Vagina (tissue), 2 donors: Measurements from ENCODE around the gene NAP1L2.

Experiments
- POLR2A ChIP-seq, 2 donors: fragments of 450-650 bp; IDR thresholded peaks; one replicate each; pipeline ENCODE4 v1.6.1; 2017; ENCODE audit warnings: antibody characterized with exemption in 2 of 2, mild to moderate bottlenecking in 2 of 2, moderate library complexity in 2 of 2
- POLR2AphosphoS5 ChIP-seq, 2 donors: sonication (generic); formaldehyde crosslinking; IDR thresholded peaks; one replicate each; pipeline ENCODE4 v1.9.0; 2017; ENCODE audit warnings: antibody characterized with exemption in 2 of 2, mild to moderate bottlenecking in 2 of 2, low read depth in 1 of 2; ENCODE audit not compliant: insufficient read depth in 1 of 2
- TF ChIP-seq, protein P1 (sequence below), 3 experiments: fragments of 450-650 bp in 2 of 3; fragments of 200-600 bp in 1 of 3; sonication (generic) in 1 of 3; IDR thresholded peaks; one replicate each; pipeline ENCODE4 v1.5.1; 2017 to 2019; ENCODE audit warnings: antibody characterized with exemption in 3 of 3, mild to moderate bottlenecking in 2 of 3, moderate library complexity in 2 of 3

DNA sequence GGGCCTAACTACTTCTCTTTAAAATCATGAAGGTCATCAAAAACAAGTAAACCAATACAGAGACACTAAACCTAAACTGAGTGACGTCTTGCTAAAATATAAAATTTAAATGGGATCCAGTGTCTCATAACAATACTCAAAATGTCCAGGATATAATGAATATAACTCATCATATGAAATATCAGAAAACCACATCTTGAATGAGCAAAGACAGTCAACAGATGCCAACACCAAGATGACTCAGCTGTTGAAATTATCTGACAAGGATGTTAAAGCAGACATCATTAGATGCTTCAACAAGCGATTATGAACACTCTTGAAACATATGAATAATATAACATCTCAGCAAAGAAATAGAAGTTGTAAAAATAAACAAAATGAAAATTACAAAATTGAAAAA lies 8.3 kb downstream of the NAP1L2 start:
- no peak for TF ChIP-seq POLR2A (IDR thresholded peaks at IDR 0.05)
- TF ChIP-seq, protein P1, sequence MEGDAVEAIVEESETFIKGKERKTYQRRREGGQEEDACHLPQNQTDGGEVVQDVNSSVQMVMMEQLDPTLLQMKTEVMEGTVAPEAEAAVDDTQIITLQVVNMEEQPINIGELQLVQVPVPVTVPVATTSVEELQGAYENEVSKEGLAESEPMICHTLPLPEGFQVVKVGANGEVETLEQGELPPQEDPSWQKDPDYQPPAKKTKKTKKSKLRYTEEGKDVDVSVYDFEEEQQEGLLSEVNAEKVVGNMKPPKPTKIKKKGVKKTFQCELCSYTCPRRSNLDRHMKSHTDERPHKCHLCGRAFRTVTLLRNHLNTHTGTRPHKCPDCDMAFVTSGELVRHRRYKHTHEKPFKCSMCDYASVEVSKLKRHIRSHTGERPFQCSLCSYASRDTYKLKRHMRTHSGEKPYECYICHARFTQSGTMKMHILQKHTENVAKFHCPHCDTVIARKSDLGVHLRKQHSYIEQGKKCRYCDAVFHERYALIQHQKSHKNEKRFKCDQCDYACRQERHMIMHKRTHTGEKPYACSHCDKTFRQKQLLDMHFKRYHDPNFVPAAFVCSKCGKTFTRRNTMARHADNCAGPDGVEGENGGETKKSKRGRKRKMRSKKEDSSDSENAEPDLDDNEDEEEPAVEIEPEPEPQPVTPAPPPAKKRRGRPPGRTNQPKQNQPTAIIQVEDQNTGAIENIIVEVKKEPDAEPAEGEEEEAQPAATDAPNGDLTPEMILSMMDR (IDR thresholded peaks at IDR 0.05): no peak
- TF ChIP-seq POLR2AphosphoS5 (IDR thresholded peaks at IDR 0.05; ENCODE audit: insufficient read depth in 1 of 2, low read depth in 1 of 2): no peak
